ENCODE measurements around the gene CENPE. TPM values are rescaled to one million over a fixed set of nuclear protein-coding genes. Genes with fewer than 3 reads are reported as not detected.
"Not testable (repeated sequence)": the region's sequence is repeated elsewhere in the genome, so short reads cannot be mapped to it uniquely, and the experiment has no call there.

Gene CENPE, protein sequence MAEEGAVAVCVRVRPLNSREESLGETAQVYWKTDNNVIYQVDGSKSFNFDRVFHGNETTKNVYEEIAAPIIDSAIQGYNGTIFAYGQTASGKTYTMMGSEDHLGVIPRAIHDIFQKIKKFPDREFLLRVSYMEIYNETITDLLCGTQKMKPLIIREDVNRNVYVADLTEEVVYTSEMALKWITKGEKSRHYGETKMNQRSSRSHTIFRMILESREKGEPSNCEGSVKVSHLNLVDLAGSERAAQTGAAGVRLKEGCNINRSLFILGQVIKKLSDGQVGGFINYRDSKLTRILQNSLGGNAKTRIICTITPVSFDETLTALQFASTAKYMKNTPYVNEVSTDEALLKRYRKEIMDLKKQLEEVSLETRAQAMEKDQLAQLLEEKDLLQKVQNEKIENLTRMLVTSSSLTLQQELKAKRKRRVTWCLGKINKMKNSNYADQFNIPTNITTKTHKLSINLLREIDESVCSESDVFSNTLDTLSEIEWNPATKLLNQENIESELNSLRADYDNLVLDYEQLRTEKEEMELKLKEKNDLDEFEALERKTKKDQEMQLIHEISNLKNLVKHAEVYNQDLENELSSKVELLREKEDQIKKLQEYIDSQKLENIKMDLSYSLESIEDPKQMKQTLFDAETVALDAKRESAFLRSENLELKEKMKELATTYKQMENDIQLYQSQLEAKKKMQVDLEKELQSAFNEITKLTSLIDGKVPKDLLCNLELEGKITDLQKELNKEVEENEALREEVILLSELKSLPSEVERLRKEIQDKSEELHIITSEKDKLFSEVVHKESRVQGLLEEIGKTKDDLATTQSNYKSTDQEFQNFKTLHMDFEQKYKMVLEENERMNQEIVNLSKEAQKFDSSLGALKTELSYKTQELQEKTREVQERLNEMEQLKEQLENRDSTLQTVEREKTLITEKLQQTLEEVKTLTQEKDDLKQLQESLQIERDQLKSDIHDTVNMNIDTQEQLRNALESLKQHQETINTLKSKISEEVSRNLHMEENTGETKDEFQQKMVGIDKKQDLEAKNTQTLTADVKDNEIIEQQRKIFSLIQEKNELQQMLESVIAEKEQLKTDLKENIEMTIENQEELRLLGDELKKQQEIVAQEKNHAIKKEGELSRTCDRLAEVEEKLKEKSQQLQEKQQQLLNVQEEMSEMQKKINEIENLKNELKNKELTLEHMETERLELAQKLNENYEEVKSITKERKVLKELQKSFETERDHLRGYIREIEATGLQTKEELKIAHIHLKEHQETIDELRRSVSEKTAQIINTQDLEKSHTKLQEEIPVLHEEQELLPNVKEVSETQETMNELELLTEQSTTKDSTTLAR (N-terminal part only)
- 1 to 10 TPM in 1 of 6 donors, under 1 TPM in 5; 0.05 to 2.7 (median 0.64) TPM for total RNA-seq
- under 1 TPM; 0.04 to 0.05 TPM for polyA plus RNA-seq

DNA sequence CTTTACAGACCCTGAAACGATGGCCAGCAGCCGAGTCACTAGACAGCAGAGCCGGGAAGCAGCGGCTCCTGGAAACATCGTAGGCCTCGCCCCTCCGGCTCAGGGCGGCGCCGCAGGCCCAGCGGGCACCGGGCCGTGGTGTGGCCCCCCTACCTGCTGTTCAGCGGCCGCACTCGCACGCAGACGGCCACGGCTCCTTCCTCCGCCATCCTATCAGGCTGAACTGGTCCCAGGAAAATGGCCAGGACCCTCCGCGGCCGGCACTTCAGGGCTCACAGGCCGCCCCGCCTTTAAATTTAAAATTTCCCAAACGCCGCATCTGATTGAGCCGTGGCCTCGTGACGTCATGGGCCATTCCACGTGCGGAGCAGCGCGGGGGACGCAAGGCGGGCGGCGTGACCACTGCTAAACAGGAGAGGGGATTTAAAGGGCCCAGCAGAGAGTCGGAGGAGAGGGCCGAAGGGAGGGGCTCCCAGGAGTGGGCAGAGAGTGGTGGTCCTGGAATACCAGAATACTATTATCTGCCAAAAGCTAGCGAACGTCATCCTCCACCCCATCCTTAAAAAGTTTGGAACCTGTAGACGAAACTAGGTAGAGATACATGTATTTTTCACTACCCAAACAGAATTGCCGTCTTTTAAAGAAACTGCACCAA lies at the start of gene CENPE:
Gene CENPE (minus strand): TSS at position 233 of the 655 bp plus-strand sequence. CDS start 24 bp downstream, at position 209.
- H3K9me3 ChIP-seq = no peaks in the 10 kb centered on the region
- FAIRE-seq = no peak
- intact Hi-C loops (cut with DNase I) = no loop called here
- no peak for TF ChIP-seq CTCF (IDR thresholded peaks at IDR 0.05)
- no peaks in the 10 kb centered on the region for H3K36me3 ChIP-seq
- no peaks in the 10 kb centered on the region for H3K27me3 ChIP-seq
- peak within 1 kb of the TSS; percentile 52 to 69 (median 58) for H3K4me3 ChIP-seq
- DNase-seq = peak; percentile 75 to 90 (median 83)
- H3K4me1 ChIP-seq = no peaks in the 10 kb centered on the region
- peak; percentile 97 to 99 (median 98) for ATAC-seq
- WGBS, 2 donors = 0 to 2% methylated on average over 37 to 44 of the region's 44 CpGs
- H3K27ac ChIP-seq = peak within 1 kb of the TSS in 1 of 4 donors; percentile 46

DNA sequence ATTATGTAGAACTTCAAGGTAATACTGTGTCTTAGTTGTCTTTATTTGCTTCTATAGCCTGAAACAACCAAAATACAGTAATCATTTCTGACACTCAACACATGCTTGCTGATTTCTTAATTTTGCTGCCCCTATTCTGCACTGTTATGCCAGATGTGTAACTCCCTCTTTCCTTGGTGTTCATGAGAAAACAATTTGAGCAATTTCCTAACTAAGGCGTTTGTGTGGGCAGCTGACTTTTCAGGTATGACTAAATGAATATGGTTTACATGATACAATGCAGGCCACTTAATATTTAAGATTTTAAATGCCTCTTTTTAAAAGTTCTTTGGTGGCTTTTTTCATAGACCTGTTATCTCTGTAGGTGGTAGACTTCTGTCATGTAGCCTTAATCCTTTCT lies 46.1 kb upstream of the CENPE start:
- Histone ChIP-seq H3K27ac (no peak overlapping the region), H3K4me1 (no peaks in the 10 kb centered on the region), H3K4me3 (no peak overlapping the region), H3K27me3 (no peaks in the 10 kb centered on the region), H3K36me3 (no peaks in the 10 kb centered on the region), H3K9me3 (no peaks in the 10 kb centered on the region)
- no peak for ATAC-seq
- no peak for FAIRE-seq
- DNase-seq = no peak
- TF ChIP-seq CTCF (IDR thresholded peaks at IDR 0.05) = no peak
- WGBS, 2 donors = 46 to 48% methylated on average over 1 of the region's 1 CpG
- intact Hi-C loops (cut with DNase I) = no loop called here

GRCh38 chr4:103230938-103231337 lies 32.8 kb upstream of the CENPE start:
- intact Hi-C loops (cut with DNase I); FAIRE-seq: not testable (repeated sequence)

DNA sequence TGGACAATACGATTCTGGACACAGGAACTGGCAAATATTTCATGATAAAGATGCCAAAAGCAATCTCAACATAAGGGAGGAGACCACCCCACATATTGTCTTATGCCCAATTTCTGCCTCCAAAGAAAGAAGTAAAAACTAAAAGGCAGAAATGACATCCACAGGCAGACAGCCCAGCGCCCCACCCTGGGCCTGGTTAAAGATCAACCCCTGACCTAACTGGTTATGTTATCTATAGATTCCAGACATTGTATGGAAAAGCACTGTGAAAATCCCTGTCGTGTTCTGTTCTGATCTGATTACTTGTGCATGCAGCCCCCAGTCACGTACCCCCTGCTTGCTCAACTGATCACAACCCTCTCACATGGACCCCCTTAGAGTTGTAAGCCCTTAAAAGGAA lies 25.4 kb upstream of the CENPE start:
- intact Hi-C loops (cut with DNase I); H3K4me1 ChIP-seq; H3K9me3 ChIP-seq; FAIRE-seq; H3K36me3 ChIP-seq; ATAC-seq; H3K27me3 ChIP-seq; H3K27ac ChIP-seq; H3K4me3 ChIP-seq; DNase-seq: not testable (repeated sequence)
- 27 to 30% methylated on average over 4 of the region's 4 CpGs for WGBS, 2 donors

More at GRCh38 chr4:103230938-103231337, 32.8 kb upstream of the CENPE start:
- not testable (repeated sequence) for H3K36me3 ChIP-seq, H3K27me3 ChIP-seq, H3K27ac ChIP-seq, H3K9me3 ChIP-seq, ATAC-seq, DNase-seq, H3K4me3 ChIP-seq, H3K4me1 ChIP-seq
- 65 to 67% methylated on average over 3 of the region's 3 CpGs for WGBS, 2 donors

- intact Hi-C loops (cut with DNase I) = no loop called here
- Histone ChIP-seq H3K9me3 (no peaks in the 10 kb centered on the region), H3K27ac (no peak overlapping the region), H3K4me3 (no peak overlapping the region), H3K36me3 (no peaks in the 10 kb centered on the region), H3K4me1 (no peaks in the 10 kb centered on the region), H3K27me3 (no peaks in the 10 kb centered on the region)
- ATAC-seq (no peak), DNase-seq (no peak), FAIRE-seq (no peak)
- WGBS, 2 donors = 36 to 41% methylated on average over 5 of the region's 5 CpGs
- TF ChIP-seq CTCF (IDR thresholded peaks at IDR 0.05) = no peak
Measured at GRCh38 chr4:103207673-103208072, 9.5 kb upstream of the CENPE start.
